Stimulated activated CD4-positive, alpha-beta T cell treated with anti-CD3 and anti-CD28 coated beads, TNF-alpha, amount 100 ng/mL, for 4 hours (primary cell): ENCODE measurements around the gene ITGA7.

Source experiments
- DNase-seq, 3 experiments: peaks; one replicate each; pipeline ENCODE4 v3.0.0-alpha.2; 2020; ENCODE audit warnings: low read depth in 3 of 3

Gene ITGA7

GRCh38 chr12:55700255-55701018, 7.3 kb downstream of the ITGA7 start:
- DNase-seq, result no peak

- DNase-seq, result no peak
These were observed 8.1 kb downstream of the ITGA7 start for GRCh38 chr12:55699471-55700055.

- no peak for DNase-seq
These were observed 8.7 kb downstream of the ITGA7 start for GRCh38 chr12:55698965-55699364.

- DNase-seq, result no peak
These were observed 9.3 kb downstream of the ITGA7 start for GRCh38 chr12:55698241-55698955.

GRCh38 chr12:55697686-55698085, 10.0 kb downstream of the ITGA7 start:
- DNase-seq, result no peak

GRCh38 chr12:55696796-55697462, 10.8 kb downstream of the ITGA7 start:
- no peak for DNase-seq

GRCh38 chr12:55696141-55696540, 11.6 kb downstream of the ITGA7 start:
- DNase-seq, result no peak

GRCh38 chr12:55695349-55695748, 12.4 kb downstream of the ITGA7 start:
- no peak for DNase-seq

- DNase-seq, result no peak
These were observed 13.1 kb downstream of the ITGA7 start for GRCh38 chr12:55694651-55695050.

GRCh38 chr12:55694188-55694515, 13.6 kb downstream of the ITGA7 start:
- DNase-seq, result no peak

- no peak for DNase-seq
These were observed 14.1 kb downstream of the ITGA7 start for GRCh38 chr12:55693323-55694187.

- DNase-seq, result no peak
These were observed 14.9 kb downstream of the ITGA7 start for GRCh38 chr12:55692631-55693322.

- DNase-seq, result no peak
These were observed 18.7 kb downstream of the ITGA7 start for GRCh38 chr12:55688716-55689655.

- peak in 1 of 3 experiments; percentile 8 for DNase-seq
These were observed 20.0 kb downstream of the ITGA7 start for GRCh38 chr12:55687746-55688145.

GRCh38 chr12:55686366-55687010, 21.2 kb downstream of the ITGA7 start:
- DNase-seq, result no peak

- no peak for DNase-seq
These were observed 22.0 kb downstream of the ITGA7 start for GRCh38 chr12:55685671-55686070.

- DNase-seq, result no peak
These were observed 22.8 kb downstream of the ITGA7 start for GRCh38 chr12:55684761-55685370.

- DNase-seq, result no peak
These were observed 24.0 kb downstream of the ITGA7 start for GRCh38 chr12:55683676-55684075.
